ENCODE results near the gene PSMB9. TPM values are rescaled to one million over a fixed set of nuclear protein-coding genes. Genes with fewer than 3 reads are reported as not detected.
A peak's percentile ranks its signal among the peaks of the same experiment; 100 is the strongest.
"Not testable (repeated sequence)": the region's sequence is repeated elsewhere in the genome, so short reads cannot be mapped to it uniquely, and the experiment has no call there.

PSMB9 gene
- total RNA-seq, 2 donors from 2014 or later: 24.2 to 25.7 TPM

GRCh38 chr6:32876603-32877002 lies 22.6 kb downstream of the PSMB9 start:
- Histone ChIP-seq H3K27me3 (replicated peaks; ENCODE audit: insufficient read depth) (peaks cover 10% of the 10 kb centered on the region), H3K36me3 (no peaks in the 10 kb centered on the region), H3K4me1 (ENCODE audit: control insufficient read depth in 1 of 2, low read depth in 2 of 2) (no peaks in the 10 kb centered on the region), H3K9me3 (no peaks in the 10 kb centered on the region), H3K4me3 (no peak overlapping the region), H3K27ac (no peak overlapping the region)
- ATAC-seq (ENCODE audit: insufficient number of reproducible peaks, low FRiP score, low read depth) (no peak), DNase-seq (ENCODE audit: low spot score) (no peak)
- TF ChIP-seq, protein P1, sequence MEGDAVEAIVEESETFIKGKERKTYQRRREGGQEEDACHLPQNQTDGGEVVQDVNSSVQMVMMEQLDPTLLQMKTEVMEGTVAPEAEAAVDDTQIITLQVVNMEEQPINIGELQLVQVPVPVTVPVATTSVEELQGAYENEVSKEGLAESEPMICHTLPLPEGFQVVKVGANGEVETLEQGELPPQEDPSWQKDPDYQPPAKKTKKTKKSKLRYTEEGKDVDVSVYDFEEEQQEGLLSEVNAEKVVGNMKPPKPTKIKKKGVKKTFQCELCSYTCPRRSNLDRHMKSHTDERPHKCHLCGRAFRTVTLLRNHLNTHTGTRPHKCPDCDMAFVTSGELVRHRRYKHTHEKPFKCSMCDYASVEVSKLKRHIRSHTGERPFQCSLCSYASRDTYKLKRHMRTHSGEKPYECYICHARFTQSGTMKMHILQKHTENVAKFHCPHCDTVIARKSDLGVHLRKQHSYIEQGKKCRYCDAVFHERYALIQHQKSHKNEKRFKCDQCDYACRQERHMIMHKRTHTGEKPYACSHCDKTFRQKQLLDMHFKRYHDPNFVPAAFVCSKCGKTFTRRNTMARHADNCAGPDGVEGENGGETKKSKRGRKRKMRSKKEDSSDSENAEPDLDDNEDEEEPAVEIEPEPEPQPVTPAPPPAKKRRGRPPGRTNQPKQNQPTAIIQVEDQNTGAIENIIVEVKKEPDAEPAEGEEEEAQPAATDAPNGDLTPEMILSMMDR (IDR thresholded peaks at IDR 0.05): no peak

GRCh38 chr6:32879691-32880090 lies 25.7 kb downstream of the PSMB9 start:
- Histone ChIP-seq H3K9me3 (no peaks in the 10 kb centered on the region), H3K4me1 (ENCODE audit: control insufficient read depth in 1 of 2, low read depth in 2 of 2) (peaks cover 3 to 7% of the 10 kb centered on the region in 2 donors), H3K27me3 (replicated peaks; ENCODE audit: insufficient read depth) (peaks cover 2% of the 10 kb centered on the region), H3K27ac (no peak overlapping the region), H3K36me3 (no peaks in the 10 kb centered on the region), H3K4me3 (no peak overlapping the region)
- TF ChIP-seq, protein P1 (IDR thresholded peaks at IDR 0.05): no peak
- ATAC-seq (ENCODE audit: insufficient number of reproducible peaks, low FRiP score, low read depth) (no peak), DNase-seq (ENCODE audit: low spot score) (no peak)

- not testable (repeated sequence) for H3K4me3 ChIP-seq; H3K27me3 ChIP-seq (replicated peaks; ENCODE audit: insufficient read depth); H3K27ac ChIP-seq; ATAC-seq (ENCODE audit: insufficient number of reproducible peaks, low FRiP score, low read depth); H3K9me3 ChIP-seq; DNase-seq (ENCODE audit: low spot score); H3K4me1 ChIP-seq (ENCODE audit: control insufficient read depth in 1 of 2, low read depth in 2 of 2); H3K36me3 ChIP-seq
These were observed 27.0 kb downstream of the PSMB9 start for GRCh38 chr6:32880962-32881361.

DNA sequence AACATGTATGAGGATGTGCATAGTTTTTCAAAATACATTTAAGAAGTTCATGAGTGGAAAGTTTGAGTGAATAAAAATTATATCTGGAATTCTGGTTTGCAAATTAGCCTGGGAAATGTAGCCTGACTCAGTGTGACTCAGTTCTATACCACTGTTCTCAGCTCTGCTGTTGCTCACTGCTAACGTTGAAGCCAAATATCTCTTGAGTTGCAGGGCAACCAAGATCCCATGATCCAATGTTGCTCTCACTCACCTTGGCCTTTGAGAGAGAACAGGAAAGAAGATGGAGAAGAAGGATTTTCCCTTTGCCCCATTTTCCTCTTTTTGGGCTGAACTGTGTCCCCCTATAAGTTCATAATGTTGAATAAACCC lies 28.9 kb downstream of the PSMB9 start:
- Histone ChIP-seq H3K4me1 (ENCODE audit: control insufficient read depth in 1 of 2, low read depth in 2 of 2) (peaks cover 3 to 7% of the 10 kb centered on the region in 2 donors), H3K9me3 (no peaks in the 10 kb centered on the region), H3K36me3 (no peaks in the 10 kb centered on the region), H3K4me3 (no peak overlapping the region), H3K27ac (no peak overlapping the region), H3K27me3 (replicated peaks; ENCODE audit: insufficient read depth) (no peaks in the 10 kb centered on the region)
- TF ChIP-seq, protein P1 (IDR thresholded peaks at IDR 0.05): no peak
- no peak for DNase-seq (ENCODE audit: low spot score)
- ATAC-seq (ENCODE audit: insufficient number of reproducible peaks, low FRiP score, low read depth): no peak

DNA sequence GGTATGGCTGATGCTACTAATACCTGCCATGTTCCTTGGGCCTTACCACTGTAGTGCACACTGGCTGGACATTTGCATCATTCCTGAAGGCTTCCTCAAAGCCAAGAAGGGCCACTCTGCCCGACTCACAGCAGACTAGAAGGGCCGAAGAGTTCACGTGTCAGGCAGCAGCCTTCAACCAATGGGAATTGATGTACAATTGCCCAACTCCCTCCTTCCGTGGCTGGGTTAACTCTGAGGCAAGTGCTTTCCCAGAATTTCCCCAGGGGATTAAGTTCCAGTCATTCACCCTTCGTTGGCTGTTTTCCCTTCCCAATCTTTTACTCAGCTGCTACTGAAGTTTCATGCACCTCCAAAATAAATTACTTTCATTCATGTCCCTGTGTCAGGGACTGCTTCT lies 29.8 kb downstream of the PSMB9 start:
- H3K27me3 ChIP-seq (replicated peaks; ENCODE audit: insufficient read depth): no peaks in the 10 kb centered on the region
- no peak overlapping the region for H3K27ac ChIP-seq

More for the DNA sequence above, 29.8 kb downstream of the PSMB9 start:
- H3K4me3 ChIP-seq: no peak overlapping the region
- ATAC-seq (ENCODE audit: insufficient number of reproducible peaks, low FRiP score, low read depth) (peak; percentile 78), DNase-seq (ENCODE audit: low spot score) (no peak)
- H3K4me1 ChIP-seq (ENCODE audit: control insufficient read depth in 1 of 2, low read depth in 2 of 2): peaks cover 3 to 7% of the 10 kb centered on the region in 2 donors
- H3K36me3 ChIP-seq: no peaks in the 10 kb centered on the region
- no peaks in the 10 kb centered on the region for H3K9me3 ChIP-seq
- TF ChIP-seq, protein P1 (IDR thresholded peaks at IDR 0.05): no peak

Data from thoracic aorta (tissue), 2 donors.